ENCODE results near the gene EIF4G1.
"Not testable (repeated sequence)": the region's sequence is repeated elsewhere in the genome, so short reads cannot be mapped to it uniquely, and the experiment has no call there.

Gene EIF4G1

DNA sequence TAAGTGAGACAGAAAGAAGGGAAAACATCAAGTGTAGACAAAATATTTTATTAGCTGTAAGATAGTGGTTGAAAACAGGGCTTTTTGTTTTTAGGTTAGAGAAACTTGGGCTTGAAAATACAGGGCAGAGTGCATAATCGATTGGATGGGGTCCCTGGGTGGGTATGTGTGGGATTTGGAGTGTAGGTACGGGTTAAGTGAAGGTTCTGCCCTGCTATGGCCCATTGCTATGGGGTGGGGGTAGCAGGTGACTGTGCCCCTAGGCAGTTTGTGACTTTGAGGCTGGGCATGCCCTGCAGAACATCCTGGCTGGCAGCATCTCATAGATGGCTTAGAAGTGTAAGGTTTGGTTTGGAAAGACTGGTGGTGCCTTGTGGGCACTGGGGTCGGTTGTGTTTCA lies 19.3 kb downstream of the EIF4G1 start:
- Mint-ChIP-seq H3K27me3 (no peaks in the 10 kb centered on the region), H3K36me3 (ENCODE audit: low read depth) (peaks cover 80% of the 10 kb centered on the region), H3K9me3 (no peaks in the 10 kb centered on the region), H3K4me3 (no peak overlapping the region), H3K4me1 (ENCODE audit: low read depth) (peaks cover 50% of the 10 kb centered on the region), H3K27ac (peak overlapping the region; percentile 90)
- intact Hi-C loops (cut with micrococcal nuclease), result loop anchor here (2.0 kb wide), 1 partner anchor 15 kb away; no protein-coding TSS in a partner anchor

DNA sequence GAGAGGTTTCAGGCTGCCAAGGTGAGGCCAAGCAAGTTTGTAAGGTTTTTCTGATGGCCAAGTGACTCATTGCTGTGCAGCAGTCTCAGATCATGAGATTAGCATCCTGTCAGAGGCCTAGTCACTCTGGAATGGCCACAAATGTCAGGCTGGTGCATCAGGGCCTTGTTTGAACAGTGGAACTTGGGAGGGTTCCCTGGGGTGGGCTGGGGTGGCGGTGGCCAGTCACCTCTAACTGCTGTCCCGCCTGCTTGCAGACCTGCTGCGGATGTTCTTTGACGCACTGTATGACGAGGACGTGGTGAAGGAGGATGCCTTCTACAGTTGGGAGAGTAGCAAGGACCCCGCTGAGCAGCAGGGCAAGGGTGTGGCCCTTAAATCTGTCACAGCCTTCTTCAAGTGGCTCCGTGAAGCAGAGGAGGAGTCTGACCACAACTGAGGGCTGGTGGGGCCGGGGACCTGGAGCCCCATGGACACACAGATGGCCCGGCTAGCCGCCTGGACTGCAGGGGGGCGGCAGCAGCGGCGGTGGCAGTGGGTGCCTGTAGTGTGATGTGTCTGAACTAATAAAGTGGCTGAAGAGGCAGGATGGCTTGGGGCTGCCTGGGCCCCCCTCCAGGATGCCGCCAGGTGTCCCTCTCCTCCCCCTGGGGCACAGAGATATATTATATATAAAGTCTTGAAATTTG lies 20.2 kb downstream of the EIF4G1 start:
- Mint-ChIP-seq H3K27ac (peak overlapping the region; percentile 90), H3K27me3 (no peaks in the 10 kb centered on the region), H3K4me3 (no peak overlapping the region), H3K9me3 (no peaks in the 10 kb centered on the region), H3K36me3 (ENCODE audit: low read depth) (peaks cover 78% of the 10 kb centered on the region), H3K4me1 (ENCODE audit: low read depth) (peaks cover 59% of the 10 kb centered on the region)
- intact Hi-C loops (cut with micrococcal nuclease), result loop anchor here (2.0 kb wide), 1 partner anchor 16 kb away; no protein-coding TSS in a partner anchor

- Mint-ChIP-seq H3K36me3 (ENCODE audit: low read depth) (peaks cover 72% of the 10 kb centered on the region), H3K27me3 (no peaks in the 10 kb centered on the region), H3K4me1 (ENCODE audit: low read depth) (peaks cover 64% of the 10 kb centered on the region), H3K27ac (peak overlapping the region; percentile 90), H3K9me3 (no peaks in the 10 kb centered on the region), H3K4me3 (peak overlapping the region; percentile 82)
- intact Hi-C loops (cut with micrococcal nuclease), result loop anchor here (2.0 kb wide), 1 partner anchor 16 kb away; no protein-coding TSS in a partner anchor
Measured at GRCh38 chr3:184335291-184335660, 20.9 kb downstream of the EIF4G1 start.

DNA sequence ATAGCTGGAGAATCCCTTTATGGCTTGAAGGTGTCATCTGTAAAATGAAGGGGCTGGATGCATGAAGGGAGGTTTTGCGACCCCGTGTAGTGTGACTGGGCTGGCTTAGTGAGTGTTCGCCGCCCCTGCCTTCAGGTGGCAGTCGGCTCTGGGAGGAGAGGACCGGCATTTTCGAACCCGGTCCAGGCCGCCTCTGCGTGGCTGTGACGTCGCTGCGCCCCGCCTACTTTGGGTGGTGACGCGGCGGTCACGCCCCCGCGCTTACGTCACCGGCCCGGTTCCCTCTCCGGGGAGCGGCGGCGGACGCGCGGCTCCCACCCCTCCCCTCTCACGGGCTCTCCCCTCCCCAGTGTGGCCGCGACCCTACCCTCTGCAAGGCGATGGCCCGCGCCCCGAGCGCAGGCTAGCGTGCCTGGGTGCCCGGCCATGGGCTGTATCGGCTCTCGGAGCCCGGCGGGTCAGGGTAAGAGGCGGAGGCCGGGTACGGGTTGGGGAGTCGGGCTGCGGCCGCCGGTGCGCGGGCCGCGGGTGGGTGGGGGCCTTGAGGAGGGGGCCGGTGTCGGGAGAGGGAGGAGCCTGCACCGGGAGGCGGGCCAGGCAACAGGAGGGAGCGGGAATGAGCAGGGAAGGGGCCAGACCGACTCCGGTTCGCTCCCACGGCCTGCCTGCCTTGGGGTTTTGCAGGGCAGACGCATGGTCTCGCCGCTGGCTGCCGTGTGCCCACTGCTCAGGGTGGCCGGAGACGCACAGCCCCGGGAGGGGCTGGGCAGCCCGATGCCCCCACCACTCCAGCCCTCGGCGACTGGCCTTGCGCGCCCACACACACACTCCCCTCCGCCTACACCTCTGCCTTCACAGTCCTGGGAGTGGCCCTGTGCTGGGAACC lies 21.5 kb downstream of the EIF4G1 start:
- H3K36me3 Mint-ChIP-seq (ENCODE audit: low read depth), result peaks cover 71% of the 10 kb centered on the region
- peaks cover 70% of the 10 kb centered on the region for H3K4me1 Mint-ChIP-seq (ENCODE audit: low read depth)
- H3K27ac Mint-ChIP-seq, result peak overlapping the region; percentile 90
- H3K4me3 Mint-ChIP-seq, result peak overlapping the region; percentile 82
- intact Hi-C loops (cut with micrococcal nuclease), result loop anchor here (2.0 kb wide), 1 partner anchor 17 kb away; no protein-coding TSS in a partner anchor
- H3K9me3 Mint-ChIP-seq, result no peaks in the 10 kb centered on the region
- no peaks in the 10 kb centered on the region for H3K27me3 Mint-ChIP-seq

DNA sequence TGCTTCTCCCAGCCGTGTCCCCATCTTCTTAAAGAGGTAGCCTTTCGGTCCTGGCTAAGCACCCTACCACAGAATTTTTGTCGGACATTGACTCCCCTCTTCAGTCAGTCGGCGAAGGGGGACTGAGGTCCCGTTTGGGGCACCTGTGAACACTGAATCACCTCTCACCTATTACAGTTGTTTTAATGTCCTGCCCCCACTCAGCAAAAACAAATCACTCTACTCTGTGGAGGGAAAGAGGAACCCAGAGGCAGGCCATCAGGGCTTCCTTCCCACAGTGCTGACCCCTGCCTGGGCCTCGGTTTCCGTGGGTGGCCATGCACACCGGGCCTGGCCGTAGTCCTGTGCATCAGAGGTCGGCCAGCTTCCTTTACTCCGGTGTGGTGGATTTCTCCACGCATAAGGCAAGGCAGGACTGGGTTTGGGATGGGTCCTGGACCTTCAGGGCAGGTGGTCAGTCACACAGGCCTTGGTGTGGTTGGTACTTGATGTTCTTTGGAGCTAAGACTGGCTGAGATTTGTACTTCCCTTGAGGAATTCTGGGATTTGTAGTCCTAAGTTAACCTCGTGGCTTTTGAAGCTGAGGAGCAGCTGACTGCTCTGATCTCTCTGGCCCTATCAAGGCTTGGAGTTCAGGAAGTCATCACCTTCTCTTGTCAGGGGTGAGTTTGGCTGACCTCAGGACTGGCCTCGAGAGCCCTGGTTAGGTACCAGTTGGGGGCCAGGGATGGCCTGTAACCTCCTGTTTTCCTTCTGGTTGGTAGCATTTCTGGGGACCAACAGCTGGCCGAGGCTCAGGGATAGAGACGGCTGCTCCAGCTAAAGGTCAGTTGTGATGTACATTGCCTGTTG lies 22.4 kb downstream of the EIF4G1 start:
- intact Hi-C loops (cut with micrococcal nuclease), result no loop called here
- H3K27me3 Mint-ChIP-seq, result no peaks in the 10 kb centered on the region
- H3K4me3 Mint-ChIP-seq, result peak overlapping the region; percentile 82
- H3K36me3 Mint-ChIP-seq (ENCODE audit: low read depth), result peaks cover 71% of the 10 kb centered on the region
- peak overlapping the region; percentile 90 for H3K27ac Mint-ChIP-seq
- no peaks in the 10 kb centered on the region for H3K9me3 Mint-ChIP-seq
- peaks cover 77% of the 10 kb centered on the region for H3K4me1 Mint-ChIP-seq (ENCODE audit: low read depth)

DNA sequence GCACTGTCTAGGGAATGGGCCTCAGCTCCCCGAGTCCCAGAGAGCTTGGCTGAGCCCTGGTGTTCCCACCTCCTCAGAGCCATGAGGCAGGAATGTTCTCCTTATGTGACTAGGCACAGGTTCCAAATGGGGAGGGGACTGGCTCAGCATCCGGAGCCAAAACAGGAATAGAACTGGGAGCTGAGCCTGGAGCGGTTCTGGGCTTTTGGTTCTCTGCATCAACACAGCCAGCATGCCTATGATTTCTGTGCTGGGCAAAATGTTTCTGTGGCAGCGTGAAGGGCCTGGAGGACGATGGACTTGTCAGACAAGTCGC lies 23.0 kb downstream of the EIF4G1 start, which contains the start of gene FAM131A:
Gene FAM131A (plus strand): TSS at position 202 of the 316 bp plus-strand sequence. CDS start 31 bp downstream, at position 233.
- Mint-ChIP-seq H3K36me3 (ENCODE audit: low read depth) (peaks cover 71% of the 10 kb centered on the region), H3K27me3 (no peaks in the 10 kb centered on the region), H3K27ac (peak within 1 kb of the TSS; percentile 90), H3K4me1 (ENCODE audit: low read depth) (peaks cover 76% of the 10 kb centered on the region), H3K4me3 (peak within 1 kb of the TSS; percentile 82), H3K9me3 (no peaks in the 10 kb centered on the region)
- intact Hi-C loops (cut with micrococcal nuclease), result no loop called here

- peaks cover 71% of the 10 kb centered on the region for H3K36me3 Mint-ChIP-seq (ENCODE audit: low read depth)
- H3K4me1 Mint-ChIP-seq (ENCODE audit: low read depth), result peaks cover 69% of the 10 kb centered on the region
- H3K9me3 Mint-ChIP-seq, result no peaks in the 10 kb centered on the region
- intact Hi-C loops (cut with micrococcal nuclease), result no loop called here
- no peaks in the 10 kb centered on the region for H3K27me3 Mint-ChIP-seq
- peak overlapping the region; percentile 90 for H3K27ac Mint-ChIP-seq
- H3K4me3 Mint-ChIP-seq, result peak overlapping the region; percentile 82
Measured at GRCh38 chr3:184337981-184338380, 23.6 kb downstream of the EIF4G1 start.

DNA sequence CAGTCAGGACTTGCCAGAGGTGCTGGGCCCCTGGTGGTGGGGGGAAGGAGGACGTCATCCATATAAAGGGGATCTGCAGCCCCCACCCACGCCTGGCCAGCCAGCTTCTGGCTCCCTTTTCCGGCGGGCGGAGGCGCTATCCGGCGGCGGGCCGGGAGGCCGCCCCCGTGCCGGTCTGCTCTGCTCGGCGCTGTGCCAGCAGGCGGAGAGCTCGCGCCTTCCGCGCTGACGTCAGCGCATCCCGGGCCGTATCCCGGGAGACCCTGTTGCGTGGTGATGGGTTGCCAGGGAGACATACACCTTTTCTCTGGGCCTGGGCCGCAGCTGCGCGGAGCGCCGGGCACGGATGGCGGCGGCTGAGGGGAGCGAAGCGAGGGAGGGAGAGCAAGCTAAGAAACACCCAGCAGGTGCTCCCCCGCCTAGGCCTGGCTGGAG lies 24.1 kb downstream of the EIF4G1 start:
- intact Hi-C loops (cut with micrococcal nuclease), result no loop called here
- Mint-ChIP-seq H3K4me1 (ENCODE audit: low read depth) (peaks cover 64% of the 10 kb centered on the region), H3K27ac (peak overlapping the region; percentile 90), H3K36me3 (ENCODE audit: low read depth) (peaks cover 71% of the 10 kb centered on the region), H3K4me3 (peak overlapping the region; percentile 82), H3K27me3 (no peaks in the 10 kb centered on the region), H3K9me3 (no peaks in the 10 kb centered on the region)

- intact Hi-C loops (cut with micrococcal nuclease), result no loop called here
- H3K4me1 Mint-ChIP-seq (ENCODE audit: low read depth), result peaks cover 59% of the 10 kb centered on the region
- H3K4me3 Mint-ChIP-seq, result peak overlapping the region; percentile 35
- no peaks in the 10 kb centered on the region for H3K9me3 Mint-ChIP-seq
- peaks cover 71% of the 10 kb centered on the region for H3K36me3 Mint-ChIP-seq (ENCODE audit: low read depth)
- H3K27me3 Mint-ChIP-seq, result no peaks in the 10 kb centered on the region
- no peak overlapping the region for H3K27ac Mint-ChIP-seq
Measured at GRCh38 chr3:184339001-184339400, 24.6 kb downstream of the EIF4G1 start.

- H3K4me3 Mint-ChIP-seq, result not testable (repeated sequence)
Measured at GRCh38 chr3:184339451-184340135, 25.2 kb downstream of the EIF4G1 start.

GRCh38 chr3:184341925-184342324 lies 27.5 kb downstream of the EIF4G1 start:
- H3K36me3 Mint-ChIP-seq (ENCODE audit: low read depth), result peaks cover 85% of the 10 kb centered on the region
- intact Hi-C loops (cut with micrococcal nuclease), result no loop called here
- H3K4me1 Mint-ChIP-seq (ENCODE audit: low read depth), result peaks cover 54% of the 10 kb centered on the region
- no peaks in the 10 kb centered on the region for H3K9me3 Mint-ChIP-seq
- no peak overlapping the region for H3K4me3 Mint-ChIP-seq
- H3K27ac Mint-ChIP-seq, result no peak overlapping the region
- no peaks in the 10 kb centered on the region for H3K27me3 Mint-ChIP-seq

More at GRCh38 chr3:184339451-184340135, 25.2 kb downstream of the EIF4G1 start:
- Mint-ChIP-seq H3K36me3 (ENCODE audit: low read depth) (peaks cover 71% of the 10 kb centered on the region), H3K4me1 (ENCODE audit: low read depth) (peaks cover 57% of the 10 kb centered on the region)
- intact Hi-C loops (cut with micrococcal nuclease); H3K27me3 Mint-ChIP-seq; H3K27ac Mint-ChIP-seq; H3K9me3 Mint-ChIP-seq: not testable (repeated sequence)

GRCh38 chr3:184343200-184343876 lies 28.9 kb downstream of the EIF4G1 start:
- Mint-ChIP-seq H3K9me3 (no peaks in the 10 kb centered on the region), H3K4me3 (no peak overlapping the region), H3K36me3 (ENCODE audit: low read depth) (peaks cover 83% of the 10 kb centered on the region), H3K4me1 (ENCODE audit: low read depth) (peaks cover 47% of the 10 kb centered on the region), H3K27me3 (no peaks in the 10 kb centered on the region), H3K27ac (no peak overlapping the region)
- intact Hi-C loops (cut with micrococcal nuclease), result no loop called here

Data from dendritic cell treated with granulocyte-macrophage colony-stimulating factor and Interleukin-4, amounts not matched to agents 40 ng/mL and 50 ng/mL, for 4 days (primary cell).